ENCODE results near the gene GRIK5.

GRIK5 gene

DNA sequence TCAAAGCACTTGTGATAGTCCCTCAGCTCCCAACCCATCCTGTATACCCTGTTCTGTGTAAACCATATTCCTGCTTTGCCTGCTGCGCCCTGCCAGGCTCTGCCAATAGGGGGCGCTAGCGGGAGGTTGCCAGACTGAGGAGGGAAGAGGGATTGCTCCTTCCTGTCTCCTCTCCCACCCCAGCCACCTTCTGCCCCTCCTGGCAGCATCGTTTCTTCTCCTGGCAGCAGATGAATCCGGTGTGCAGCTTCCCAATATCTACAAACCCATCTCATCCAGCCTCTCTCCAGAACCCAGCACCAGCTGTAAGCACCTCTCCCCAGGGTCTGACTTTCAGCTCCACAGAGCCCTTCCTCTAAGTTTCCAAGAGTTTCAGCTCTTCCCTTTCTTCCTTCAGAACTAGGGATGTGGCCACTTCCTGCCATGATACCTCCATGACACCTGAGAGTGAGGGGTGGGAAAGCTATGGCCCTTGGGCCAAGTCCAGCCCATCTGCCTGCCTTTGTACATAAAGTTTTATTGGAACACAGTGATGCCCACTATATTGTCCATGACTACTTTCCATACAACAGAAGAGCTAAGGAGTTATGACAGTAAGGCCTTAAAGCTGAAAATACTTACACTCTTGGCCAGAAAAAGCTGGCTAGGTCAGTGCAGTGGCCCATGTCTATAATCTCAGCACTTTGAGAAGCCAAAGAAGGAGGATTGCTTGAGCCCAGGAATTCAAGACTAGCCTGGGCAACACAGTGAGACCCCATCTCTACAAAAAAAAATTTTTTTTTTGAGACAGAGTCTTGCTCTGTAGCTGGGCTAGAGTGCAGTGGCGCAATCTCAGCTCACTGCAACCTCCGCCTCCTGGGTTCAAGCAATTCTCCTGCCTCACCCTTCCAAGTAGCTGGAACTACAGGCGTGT, 41.4 kb downstream of the GRIK5 start:
- no peak for TF ChIP-seq CTCF (IDR thresholded peaks at IDR 0.05)
- DNase-seq (ENCODE audit: low spot score), result no peak
- no peak overlapping the region for H3K27ac ChIP-seq
- H3K4me3 ChIP-seq, result no peak overlapping the region

DNA sequence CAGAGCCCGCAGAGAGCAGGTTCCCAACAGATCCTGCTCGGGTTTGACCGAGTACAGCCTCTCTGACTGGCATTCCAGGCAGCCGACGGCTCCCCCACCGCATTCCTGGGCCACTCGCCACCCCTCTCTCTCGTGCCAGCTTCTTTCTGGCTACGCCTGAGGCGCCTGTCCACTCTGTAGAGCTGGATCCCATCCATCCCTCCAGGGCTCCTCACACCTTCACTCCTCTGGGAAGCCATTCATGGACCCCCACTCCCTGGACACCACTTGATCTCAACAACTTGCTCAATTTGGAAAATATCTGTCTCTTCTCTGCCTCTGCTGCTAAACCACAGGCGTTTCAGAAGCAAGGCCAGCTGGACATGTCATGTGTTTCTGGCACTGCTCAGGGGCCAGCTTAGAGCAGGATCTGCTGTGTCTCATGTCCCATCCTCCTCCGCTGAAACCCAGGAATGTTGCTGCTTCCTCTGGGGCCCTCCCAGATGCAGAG, 45.3 kb downstream of the GRIK5 start:
- TF ChIP-seq CTCF (IDR thresholded peaks at IDR 0.05), result no peak
- Histone ChIP-seq H3K27ac (no peak overlapping the region), H3K4me3 (no peak overlapping the region)
- DNase-seq (ENCODE audit: low spot score), result no peak

GRCh38 chr19:42023943-42024260, 46.1 kb downstream of the GRIK5 start:
- TF ChIP-seq CTCF (IDR thresholded peaks at IDR 0.05), result no peak
- DNase-seq (ENCODE audit: low spot score), result no peak
- H3K27ac ChIP-seq, result no peak overlapping the region
- H3K4me3 ChIP-seq, result no peak overlapping the region

GRCh38 chr19:42023121-42023942, 46.7 kb downstream of the GRIK5 start:
- TF ChIP-seq CTCF (IDR thresholded peaks at IDR 0.05), result no peak
- no peak for DNase-seq (ENCODE audit: low spot score)
- no peak overlapping the region for H3K27ac ChIP-seq
- no peak overlapping the region for H3K4me3 ChIP-seq

- H3K27ac ChIP-seq, result no peak overlapping the region
- H3K4me3 ChIP-seq, result no peak overlapping the region
- TF ChIP-seq CTCF (IDR thresholded peaks at IDR 0.05), result no peak
- DNase-seq (ENCODE audit: low spot score), result no peak
Measured at GRCh38 chr19:42022616-42023015, 47.4 kb downstream of the GRIK5 start.

DNA sequence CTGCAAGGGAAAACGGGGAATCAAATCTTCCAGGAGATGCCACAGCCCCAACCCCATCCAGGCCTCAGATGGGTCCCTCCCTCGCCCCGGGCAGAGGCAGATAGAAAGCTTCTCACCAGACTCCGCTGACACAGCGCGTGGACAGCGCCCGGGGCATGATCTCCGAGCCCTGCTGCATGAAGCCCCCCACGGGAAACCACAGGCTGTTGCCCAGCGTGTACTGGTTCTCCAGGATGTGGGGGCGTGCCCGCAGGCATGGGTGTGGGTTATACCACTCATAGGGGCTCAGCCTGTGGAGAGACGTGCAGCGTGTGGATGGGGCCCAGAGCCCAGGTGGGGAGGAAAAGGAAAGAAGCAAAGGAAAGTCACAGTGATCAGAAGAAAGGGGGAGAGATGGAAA, 48.8 kb downstream of the GRIK5 start:
- DNase-seq (ENCODE audit: low spot score), result no peak
- TF ChIP-seq CTCF (IDR thresholded peaks at IDR 0.05), result no peak
- Histone ChIP-seq H3K27ac (no peak overlapping the region), H3K4me3 (no peak overlapping the region)
